Measurements from ENCODE around the gene PNRC1. TPM values are rescaled to one million over a fixed set of nuclear protein-coding genes. Genes with fewer than 3 reads are reported as not detected.

Gene PNRC1
- total and polyA plus RNA-seq, 2 donors (not counting 1 experiment from before 2014, with no cell fraction given): 158 to 486 TPM

- DNase-seq: no peak
- no CpG with 5 or more reads among the region's 6 CpGs for WGBS (ENCODE audit: insufficient coverage)
- peak overlapping the region in 2 of 5 experiments; percentile 52 to 67 for H3K4me3 ChIP-seq (ENCODE audit: control extremely low read depth in 1 of 5, extremely low read depth in 1 of 5, insufficient read depth in 1 of 5, low read depth in 2 of 5, low read length in 4 of 5)
- intact Hi-C loops (cut with micrococcal nuclease): loop anchor here (2.0 kb wide), 1 partner anchor 30 kb away; the partner anchor contains the start of gene PM20D2
- no peaks in the 10 kb centered on the region for H3K36me3 ChIP-seq (replicated peaks in 1 of 2; ENCODE audit: control extremely low read depth in 1 of 2, control insufficient read depth in 1 of 2, extremely low read depth in 1 of 2, insufficient read depth in 2 of 2, low read length in 1 of 2)
- H3K9me3 ChIP-seq (ENCODE audit: control extremely low read depth in 1 of 3, control insufficient read depth in 2 of 3, insufficient read depth in 1 of 3, low read length in 2 of 3): no peaks in the 10 kb centered on the region
- H3K4me1 ChIP-seq (ENCODE audit: control insufficient read depth in 2 of 2, insufficient read depth in 2 of 2, low read length in 2 of 2): peaks cover 6 to 10% of the 10 kb centered on the region in 2 donors
- ATAC-seq (ENCODE audit: low read depth): no peak
- no peak overlapping the region for H3K27ac ChIP-seq (ENCODE audit: low read length in 2 of 2)
- no peaks in the 10 kb centered on the region for H4K20me1 ChIP-seq (ENCODE audit: control insufficient read depth, insufficient read depth, low read length, poor library complexity, severe bottlenecking)
- Mint-ChIP-seq H3K27me3 (peaks cover 18% of the 10 kb centered on the region), H3K4me3 (peak overlapping the region; percentile 83), H3K27ac (no peak overlapping the region), H3K4me1 (peaks cover 9% of the 10 kb centered on the region), H3K9me3 (ENCODE audit: insufficient read depth) (peaks cover 2% of the 10 kb centered on the region)
- peaks cover 0 to 14% (median 2%) of the 10 kb centered on the region in 4 experiments for H3K27me3 ChIP-seq (replicated peaks in 1 of 4; ENCODE audit: control extremely low read depth in 1 of 4, control insufficient read depth in 3 of 4, insufficient read depth in 4 of 4, low read length in 3 of 4)
- peak overlapping the region; percentile 95 for H3K4me2 ChIP-seq (replicated peaks; ENCODE audit: low read depth, low read length, poor library complexity, severe bottlenecking)
- peak overlapping the region; percentile 71 for H3K9ac ChIP-seq (ENCODE audit: low read length)
- H3K79me2 ChIP-seq (ENCODE audit: control insufficient read depth, insufficient read depth, low read length): peaks cover 3% of the 10 kb centered on the region
- peak overlapping the region; percentile 80 for H2AFZ ChIP-seq (ENCODE audit: insufficient read depth, low read depth, low read length, poor library complexity, severe bottlenecking)
- TF ChIP-seq CTCF (IDR thresholded peaks at IDR 0.05): no peak
- TF ChIP-seq EZH2 (IDR thresholded peaks at IDR 0.05; ENCODE audit: borderline replicate concordance, insufficient read depth, low read depth, low read length, poor library complexity, severe bottlenecking): no peak
- ChIA-PET POLR2A (no interaction called here), CTCF (interaction anchor here (1.2 to 1.4 kb wide), 2 partner anchors 33 to 134 kb away, joined by 3 to 7 read pairs; no protein-coding TSS in a partner anchor)
Observed at GRCh38 chr6:89116702-89117101, 36.2 kb downstream of the PNRC1 start.
